NCI-H82 treated with DMSO at 0.1 percent for 48 hours (cell line): Measurements from ENCODE around the gene ZNF500.
A peak's percentile ranks its signal among the peaks of the same experiment; 100 is the strongest.
"Not testable (repeated sequence)": the region's sequence is repeated elsewhere in the genome, so short reads cannot be mapped to it uniquely, and the experiment has no call there.

Experiments
- DNase-seq: peaks from one replicate; lab custom pipeline; 2025; ENCODE audit not compliant: unreplicated experiment; lab: John Stamatoyannopoulos, UW

Gene ZNF500

GRCh38 chr16:4796982-4797804, 30.2 kb upstream of the ZNF500 start:
- DNase-seq, result no peak

GRCh38 chr16:4795828-4796572, 29.0 kb upstream of the ZNF500 start:
- no peak for DNase-seq

DNA sequence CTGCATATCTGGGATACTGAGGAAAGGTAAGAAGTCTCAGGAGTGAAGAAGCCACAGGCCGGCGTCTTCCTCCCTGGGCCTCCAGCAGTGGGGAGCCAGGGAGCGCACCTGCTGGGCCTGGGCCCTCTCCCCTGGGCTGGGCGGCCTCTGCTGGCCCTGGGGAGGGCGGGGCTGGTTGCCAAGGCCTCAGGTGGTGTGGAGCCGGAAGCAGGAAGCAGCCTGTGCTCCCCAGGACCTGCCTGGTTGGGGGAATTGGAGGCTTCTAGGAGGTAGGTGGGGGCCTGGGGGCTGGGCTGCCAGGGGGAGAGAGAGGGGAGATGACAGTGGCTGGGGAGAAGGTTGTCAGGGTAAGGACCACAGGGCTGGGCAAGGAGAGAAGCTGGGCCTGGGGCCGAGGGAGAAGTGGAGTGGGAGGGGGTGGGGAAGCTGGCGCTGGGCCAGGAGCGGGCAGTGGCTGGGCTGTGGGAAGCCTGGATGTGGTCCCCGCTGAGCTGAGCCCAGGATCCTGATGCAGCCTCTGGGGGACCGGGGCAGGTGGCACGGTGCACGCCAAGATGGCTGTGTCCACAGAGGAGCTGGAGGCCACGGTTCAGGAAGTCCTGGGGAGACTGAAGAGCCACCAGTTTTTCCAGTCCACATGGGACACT, 28.3 kb upstream of the ZNF500 start, which contains the start of gene SMIM22:
TSS of gene SMIM22 (plus strand) at position 189 of the 647 bp plus-strand sequence. CDS start at position 555, 366 bp downstream.
- no peak for DNase-seq

GRCh38 chr16:4792951-4793513, 26.1 kb upstream of the ZNF500 start:
- DNase-seq, result peak; percentile 17

DNA sequence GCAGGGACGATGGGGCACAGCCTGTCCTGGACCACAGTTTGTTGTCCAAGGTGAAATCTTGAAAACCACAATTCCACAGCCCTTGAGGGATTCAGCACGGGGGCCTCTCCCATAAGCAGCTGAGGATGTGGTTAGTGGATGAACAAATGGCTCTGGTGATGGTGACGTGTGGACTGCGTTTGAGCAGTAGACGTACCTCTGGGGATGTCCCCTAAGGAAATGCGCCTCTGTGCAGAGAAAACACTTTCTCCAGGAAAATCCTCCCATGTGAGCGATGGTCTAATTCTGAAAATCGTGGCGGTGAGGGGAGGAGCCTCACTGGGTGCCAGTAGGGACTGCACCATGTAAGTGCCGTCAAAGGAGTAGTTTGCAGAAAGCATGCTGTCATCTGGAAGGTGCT, 23.9 kb upstream of the ZNF500 start:
- no peak for DNase-seq

DNA sequence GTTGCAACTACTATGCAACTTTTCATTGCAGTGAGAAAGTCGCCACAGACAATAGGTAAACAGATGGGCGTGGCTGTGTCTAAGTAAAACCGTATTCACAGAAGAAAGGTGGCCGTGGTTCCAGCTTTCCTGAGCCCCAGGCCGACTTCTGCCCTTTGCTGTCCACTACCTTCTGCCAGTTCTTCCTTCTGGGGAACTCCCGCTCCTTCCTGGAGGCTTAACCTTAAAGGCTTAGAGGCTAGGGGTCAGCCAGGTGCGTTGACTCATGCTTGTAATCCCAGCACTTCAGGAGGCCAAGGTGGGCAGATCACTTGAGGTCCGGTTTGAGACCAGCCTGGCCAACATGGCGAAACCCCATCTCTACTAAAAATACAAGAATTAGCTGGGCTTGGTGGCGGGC, 23.3 kb upstream of the ZNF500 start:
- peak; percentile 29 for DNase-seq

GRCh38 chr16:4788910-4789309, 21.9 kb upstream of the ZNF500 start:
- no peak for DNase-seq

GRCh38 chr16:4788489-4788889, 21.5 kb upstream of the ZNF500 start:
- peak; percentile 67 for DNase-seq

DNA sequence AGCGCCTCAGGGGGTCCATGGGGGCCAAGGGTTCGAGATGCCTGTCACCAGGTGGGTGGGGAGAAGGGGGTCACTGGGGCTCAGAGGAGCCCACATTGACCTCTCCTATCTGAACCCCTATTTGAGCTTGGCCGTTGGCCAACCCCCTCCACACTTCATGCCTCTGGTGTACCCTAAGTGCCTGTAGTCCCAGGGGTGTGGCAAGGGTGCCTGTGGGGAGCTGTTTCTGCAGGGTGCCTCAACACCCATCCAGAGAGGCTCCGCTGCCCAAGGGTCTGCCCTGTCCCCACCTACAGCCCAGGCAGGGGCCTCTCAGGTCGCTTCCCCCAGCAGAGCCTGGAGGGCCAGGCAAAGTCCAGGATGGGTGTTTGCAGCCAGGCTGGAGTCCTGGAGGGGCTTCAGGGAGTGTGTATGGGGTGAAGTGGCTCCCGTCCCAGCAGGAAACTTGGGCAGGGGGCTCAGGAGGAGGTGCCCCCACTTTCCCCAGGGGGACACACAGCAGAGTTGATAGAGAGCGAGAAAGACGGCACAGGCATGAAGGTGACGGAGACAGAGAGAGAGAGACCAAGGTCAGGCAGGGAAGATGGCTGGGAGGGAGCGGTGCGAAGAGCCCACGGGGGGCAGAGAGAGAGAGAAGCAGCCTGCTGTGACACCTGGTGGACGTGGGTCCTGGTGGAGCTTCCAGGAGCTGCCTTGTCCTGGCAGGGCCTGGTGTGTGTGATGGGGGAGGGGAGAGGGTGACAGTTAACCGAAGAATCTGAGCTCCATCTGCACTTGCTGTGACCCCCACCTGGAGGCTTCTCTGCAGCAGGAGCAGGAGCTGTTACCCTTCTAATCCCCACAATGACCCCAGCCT, 20.9 kb upstream of the ZNF500 start, which contains the start of gene SEPTIN12:
TSS of gene SEPTIN12 (minus strand) at position 719 of the 856 bp plus-strand sequence. CDS start at position 19, 700 bp downstream.
- peak; percentile 99 for DNase-seq

GRCh38 chr16:4787068-4787467, 20.1 kb upstream of the ZNF500 start:
- DNase-seq, result no peak

- DNase-seq, result no peak
These were observed 18.9 kb upstream of the ZNF500 start for GRCh38 chr16:4785758-4786433.

GRCh38 chr16:4784444-4784987, 17.6 kb upstream of the ZNF500 start:
- DNase-seq, result not testable (repeated sequence)

DNA sequence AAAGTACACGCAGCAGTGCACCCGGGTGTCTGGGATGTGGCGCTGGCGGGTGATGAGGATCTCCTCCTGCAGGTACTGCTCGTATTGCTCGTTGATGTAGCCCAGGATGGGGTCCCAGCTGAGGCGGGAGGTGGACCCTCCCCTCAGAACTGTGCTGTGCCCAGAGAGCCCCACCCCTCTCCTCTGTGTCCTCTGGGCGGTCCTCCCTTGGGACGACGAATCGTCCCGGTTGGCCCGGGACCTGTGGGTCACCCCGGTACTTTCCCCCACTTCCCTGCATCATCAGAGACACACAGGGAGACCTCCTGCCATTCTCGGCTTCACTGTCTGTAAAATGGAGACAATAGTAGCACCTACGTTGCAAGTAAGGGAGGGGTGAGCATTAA, 17.0 kb upstream of the ZNF500 start:
- no peak for DNase-seq

DNA sequence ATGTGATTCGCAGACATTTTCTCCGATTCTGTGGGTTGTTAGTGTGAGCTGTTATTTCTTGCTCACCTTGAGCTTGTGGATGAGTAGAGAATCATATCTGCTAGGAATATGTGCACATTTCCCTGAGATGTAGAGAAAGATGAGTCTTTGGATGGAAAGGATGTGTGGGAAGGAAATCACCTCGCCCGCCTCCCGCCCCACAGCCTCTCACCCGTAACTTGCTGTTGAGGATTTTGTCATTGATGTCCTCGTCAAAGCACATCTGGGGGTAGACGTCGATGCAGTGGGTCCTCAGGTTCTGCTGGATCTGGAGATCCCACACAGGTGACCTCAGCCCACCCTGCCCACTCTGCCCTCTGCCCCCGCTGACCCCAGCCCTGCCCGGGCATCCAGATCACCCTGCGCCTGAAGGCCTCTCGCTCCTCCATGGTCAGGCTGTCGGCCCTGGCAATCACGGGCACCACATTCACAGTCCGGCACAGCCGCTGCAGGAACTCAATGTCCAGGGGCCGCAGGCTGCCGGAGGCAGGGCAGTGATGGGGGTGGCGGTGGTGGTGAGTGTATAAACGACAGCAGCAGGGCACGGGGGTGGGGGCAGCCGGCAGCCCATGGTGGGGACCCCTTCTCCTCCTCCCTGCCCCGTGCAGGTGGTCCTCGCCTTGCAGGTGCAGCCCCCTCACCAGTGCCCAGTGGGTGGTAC, 16.4 kb upstream of the ZNF500 start:
- no peak for DNase-seq

- DNase-seq, result no peak
These were observed 13.3 kb upstream of the ZNF500 start for GRCh38 chr16:4780235-4780634.

GRCh38 chr16:4778050-4778392, 11.1 kb upstream of the ZNF500 start:
- DNase-seq, result no peak

DNA sequence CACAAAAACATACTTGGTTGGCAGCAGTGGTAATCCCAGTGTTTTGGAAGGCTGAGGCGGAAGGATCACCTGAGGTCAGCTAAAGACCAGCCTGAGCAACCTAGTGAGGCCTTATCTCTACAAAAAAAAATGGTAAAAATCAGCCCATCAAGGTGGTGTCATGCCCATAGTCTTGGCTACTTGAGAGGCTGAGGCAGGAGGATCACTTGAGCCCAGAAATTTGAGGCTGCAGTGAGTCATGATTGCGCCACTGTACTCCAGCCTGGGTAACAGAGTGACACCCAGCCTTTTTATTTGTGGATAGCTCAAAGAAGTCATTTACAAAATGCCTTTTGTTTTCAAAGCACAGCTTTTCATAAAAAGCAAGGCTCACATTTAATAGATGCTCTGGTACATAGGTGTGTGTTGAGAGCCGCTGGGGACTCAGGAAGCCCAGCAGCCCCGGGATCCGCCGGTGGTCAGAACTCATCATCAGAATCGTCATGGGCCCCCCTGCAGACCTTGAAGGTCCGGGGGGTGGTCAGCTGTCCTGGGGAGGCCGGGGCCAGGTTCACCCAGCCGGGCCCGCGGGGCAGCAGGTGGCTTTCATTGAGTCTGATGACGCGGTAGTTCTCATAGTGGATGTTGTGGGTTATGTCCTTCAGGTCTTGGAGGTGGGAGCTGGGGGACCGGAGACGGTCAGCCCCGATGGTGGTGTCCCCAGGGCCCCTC, 10.5 kb upstream of the ZNF500 start:
- no peak for DNase-seq

DNA sequence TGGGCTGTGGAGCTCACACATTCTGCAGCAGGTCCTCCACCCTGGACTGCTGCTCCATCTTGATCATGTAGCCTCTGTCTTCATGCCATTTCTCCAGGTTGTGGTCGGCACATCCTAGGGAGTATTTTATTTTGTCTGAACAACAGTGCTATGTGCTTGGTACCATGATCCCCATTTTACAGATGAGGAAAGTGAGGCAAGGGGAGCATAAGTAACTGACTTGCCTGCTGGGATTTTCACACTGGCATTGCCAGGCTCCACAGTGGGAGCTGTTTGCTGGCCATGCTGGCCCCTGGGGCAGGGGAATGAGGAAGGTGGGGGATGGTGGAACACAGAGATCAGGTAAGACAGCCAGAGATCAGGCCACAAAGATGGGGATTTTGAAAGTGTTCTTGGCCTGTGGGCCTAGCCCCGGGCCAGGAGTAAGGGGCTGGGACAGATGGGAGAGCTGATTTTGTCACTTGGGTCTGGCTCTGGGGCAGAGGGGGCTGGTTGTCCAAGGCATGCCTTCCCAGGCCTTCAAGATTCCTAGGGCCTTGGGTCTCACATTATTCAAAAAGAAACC, 9.3 kb upstream of the ZNF500 start:
- no peak for DNase-seq
